NCI-H146 treated with DMSO at 0.1 percent for 48 hours (cell line): ENCODE measurements around the gene ABCA4.

Experiments
- DNase-seq: peaks from one replicate; lab custom pipeline; 2025; ENCODE audit not compliant: unreplicated experiment; lab: John Stamatoyannopoulos, UW

ABCA4 gene

GRCh38 chr1:94029130-94029993, 91.6 kb downstream of the ABCA4 start:
- DNase-seq: no peak

GRCh38 chr1:94027721-94028515, 93.0 kb downstream of the ABCA4 start:
- no peak for DNase-seq

- no peak for DNase-seq
These were observed 94.1 kb downstream of the ABCA4 start for GRCh38 chr1:94026619-94027380.

DNA sequence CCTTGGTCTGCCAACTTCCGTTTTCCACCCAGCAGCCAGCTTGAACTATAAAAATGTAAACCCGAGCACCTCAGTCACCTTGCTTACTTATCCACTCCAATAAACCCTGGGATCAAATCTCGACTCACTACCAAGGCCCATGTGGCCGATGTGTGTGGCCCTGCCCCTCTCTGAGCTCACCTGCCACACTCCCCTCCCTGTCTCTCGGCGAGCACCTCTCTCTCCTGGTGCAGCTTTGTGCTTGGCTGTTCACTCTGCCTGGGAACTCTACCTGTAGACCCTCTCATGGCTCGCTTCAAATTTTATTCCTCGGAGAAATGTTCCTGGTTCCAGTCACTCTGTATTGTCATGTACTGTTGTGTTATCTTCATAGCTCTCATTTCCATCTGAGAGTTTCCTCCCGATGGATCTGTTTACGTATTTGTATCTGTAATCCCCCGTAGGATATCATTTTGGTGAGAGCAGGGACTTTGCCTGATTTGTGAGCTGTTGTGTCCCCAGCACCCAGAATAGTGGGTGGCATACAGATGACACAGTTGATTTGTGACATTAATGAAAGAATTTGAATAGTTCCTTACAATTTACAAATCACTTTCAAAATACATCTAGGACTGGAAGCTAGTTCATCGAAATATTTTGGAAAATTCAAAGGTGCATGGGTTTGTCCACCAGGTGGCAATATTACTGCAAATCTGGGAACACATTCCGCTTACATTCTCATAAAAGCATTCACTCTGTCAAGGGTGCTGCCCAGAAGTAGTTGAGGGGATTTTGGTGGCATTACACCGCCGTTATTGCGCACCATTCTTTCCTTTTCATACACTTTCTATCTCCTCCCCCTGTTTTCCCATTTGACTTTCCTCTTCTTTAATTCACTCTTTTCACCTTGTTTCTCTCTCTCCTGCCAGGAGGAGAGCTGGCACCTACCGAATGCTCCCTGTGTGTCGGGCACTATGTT, 95.3 kb downstream of the ABCA4 start:
- DNase-seq: peak; percentile 6

- DNase-seq: no peak
These were observed 96.7 kb downstream of the ABCA4 start for GRCh38 chr1:94024104-94024792.

GRCh38 chr1:94022471-94023189, 98.3 kb downstream of the ABCA4 start:
- DNase-seq: no peak

DNA sequence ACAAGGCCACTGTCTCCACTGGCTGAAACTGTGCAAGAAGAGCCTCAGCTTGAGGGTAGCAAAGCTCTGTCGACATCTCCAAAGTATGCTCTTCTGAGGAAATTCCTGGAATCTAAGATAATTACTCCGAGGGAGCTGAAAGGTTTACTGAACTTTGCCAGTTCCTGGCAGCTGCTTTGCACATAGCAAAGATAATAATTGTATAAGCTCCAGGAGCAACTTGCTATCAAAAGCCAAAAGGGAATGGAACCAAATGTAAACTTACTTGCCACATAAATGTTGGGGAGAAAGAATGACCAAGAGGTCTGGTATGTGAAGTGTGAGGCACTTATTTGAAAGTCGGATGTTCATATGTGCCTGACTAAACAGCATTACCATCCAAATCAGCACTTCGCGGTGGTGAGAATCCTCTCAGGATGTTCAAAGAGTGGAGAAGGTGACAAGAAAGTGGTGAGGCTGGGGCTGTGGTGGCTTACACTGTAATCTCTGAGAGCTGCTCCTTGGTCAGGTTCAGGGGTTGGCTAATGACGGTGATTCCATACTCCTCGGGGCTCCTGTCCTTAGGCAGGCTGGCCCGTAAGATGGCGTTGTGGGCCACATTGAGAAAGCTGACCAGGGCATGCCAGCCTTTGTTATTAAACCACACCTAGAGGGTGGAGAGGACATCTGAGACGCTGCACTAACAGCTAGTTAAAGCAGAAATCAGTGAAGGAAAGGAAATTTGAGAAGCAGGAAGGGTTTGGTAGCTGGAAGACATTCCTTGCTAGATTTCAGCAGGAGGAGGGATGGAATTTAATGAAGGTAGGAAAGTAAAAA, 100.0 kb downstream of the ABCA4 start:
- no peak for DNase-seq

- DNase-seq: no peak
These were observed 101.6 kb downstream of the ABCA4 start for GRCh38 chr1:94019327-94019726.

GRCh38 chr1:94017155-94017829, 103.7 kb downstream of the ABCA4 start:
- no peak for DNase-seq

DNA sequence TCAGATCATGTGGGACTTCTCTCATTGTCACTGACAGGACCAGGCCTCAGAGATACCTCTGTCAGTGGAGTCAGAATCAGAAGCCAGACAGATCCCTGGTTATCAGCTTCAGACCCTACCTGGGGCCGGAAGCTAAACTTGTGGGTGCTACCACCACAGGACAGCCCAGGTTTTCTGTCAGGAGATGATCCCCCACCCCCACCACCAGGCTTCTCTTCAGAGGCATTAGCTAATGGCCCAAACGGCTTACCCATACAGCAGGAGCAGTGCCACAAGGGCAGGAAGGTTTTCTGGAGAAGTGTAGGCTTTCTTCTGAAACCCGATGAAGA, 105.5 kb downstream of the ABCA4 start:
- no peak for DNase-seq

DNA sequence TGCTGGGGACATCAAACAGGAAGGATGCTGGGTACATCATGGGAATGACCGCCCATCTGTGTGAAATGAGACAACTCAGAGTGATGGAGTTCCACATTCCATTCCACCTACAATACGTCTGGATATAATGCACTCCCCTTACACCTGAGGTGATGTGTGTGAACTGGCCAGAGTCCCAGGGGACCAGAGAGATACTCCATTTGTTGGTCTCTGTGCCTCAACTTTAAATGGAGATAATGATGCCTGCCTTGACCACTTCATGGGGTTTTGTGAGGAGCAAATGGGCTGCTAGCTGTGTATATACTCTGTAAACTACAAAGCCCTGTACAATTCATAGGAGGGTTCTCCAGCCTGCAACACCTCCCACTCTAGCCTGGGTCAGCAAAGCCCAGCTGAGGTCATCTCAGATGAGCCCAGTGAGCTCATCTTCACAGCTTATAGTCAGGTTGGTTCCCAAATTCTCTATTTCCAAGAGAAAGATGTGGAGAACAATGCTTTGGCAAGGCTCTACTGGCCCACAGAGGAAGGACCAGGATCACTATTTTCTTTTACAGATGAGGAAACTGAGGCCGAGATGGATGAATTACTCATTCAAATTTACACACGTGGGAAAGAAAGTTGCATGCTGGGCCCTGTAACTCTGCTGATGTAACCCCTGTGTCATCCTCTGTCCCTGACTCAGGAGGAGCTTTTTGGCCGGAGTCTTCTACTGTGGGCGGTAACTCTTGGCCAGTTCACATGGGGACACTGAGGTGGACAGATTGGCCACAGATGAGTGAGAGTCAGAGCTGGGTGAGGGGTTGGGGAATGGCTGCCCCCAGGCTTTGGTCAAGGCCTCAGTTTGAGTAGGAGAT, 106.1 kb downstream of the ABCA4 start:
- no peak for DNase-seq

DNA sequence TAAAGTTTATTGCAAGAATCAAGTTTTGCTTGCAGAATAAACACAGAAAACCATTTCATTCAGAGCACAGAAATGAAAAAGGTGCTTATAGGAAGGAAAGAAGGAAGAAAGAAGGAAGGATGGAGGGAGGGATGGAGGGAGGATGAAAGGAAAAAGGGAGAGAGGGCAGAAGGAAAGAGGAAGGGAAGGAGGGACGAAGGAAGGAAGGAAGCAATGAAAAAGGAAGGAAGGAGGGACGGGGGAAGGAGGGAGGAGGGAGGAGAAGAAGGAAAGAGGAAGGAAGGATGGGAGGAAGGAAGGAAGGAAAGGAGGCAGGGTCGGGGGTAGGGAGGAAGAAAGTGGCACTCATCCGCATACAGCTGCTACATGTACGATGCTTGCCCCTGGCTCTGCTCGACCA, 106.9 kb downstream of the ABCA4 start:
- DNase-seq: no peak

GRCh38 chr1:94013367-94013878, 107.5 kb downstream of the ABCA4 start:
- no peak for DNase-seq

- no peak for DNase-seq
These were observed 108.1 kb downstream of the ABCA4 start for GRCh38 chr1:94012708-94013366.

DNA sequence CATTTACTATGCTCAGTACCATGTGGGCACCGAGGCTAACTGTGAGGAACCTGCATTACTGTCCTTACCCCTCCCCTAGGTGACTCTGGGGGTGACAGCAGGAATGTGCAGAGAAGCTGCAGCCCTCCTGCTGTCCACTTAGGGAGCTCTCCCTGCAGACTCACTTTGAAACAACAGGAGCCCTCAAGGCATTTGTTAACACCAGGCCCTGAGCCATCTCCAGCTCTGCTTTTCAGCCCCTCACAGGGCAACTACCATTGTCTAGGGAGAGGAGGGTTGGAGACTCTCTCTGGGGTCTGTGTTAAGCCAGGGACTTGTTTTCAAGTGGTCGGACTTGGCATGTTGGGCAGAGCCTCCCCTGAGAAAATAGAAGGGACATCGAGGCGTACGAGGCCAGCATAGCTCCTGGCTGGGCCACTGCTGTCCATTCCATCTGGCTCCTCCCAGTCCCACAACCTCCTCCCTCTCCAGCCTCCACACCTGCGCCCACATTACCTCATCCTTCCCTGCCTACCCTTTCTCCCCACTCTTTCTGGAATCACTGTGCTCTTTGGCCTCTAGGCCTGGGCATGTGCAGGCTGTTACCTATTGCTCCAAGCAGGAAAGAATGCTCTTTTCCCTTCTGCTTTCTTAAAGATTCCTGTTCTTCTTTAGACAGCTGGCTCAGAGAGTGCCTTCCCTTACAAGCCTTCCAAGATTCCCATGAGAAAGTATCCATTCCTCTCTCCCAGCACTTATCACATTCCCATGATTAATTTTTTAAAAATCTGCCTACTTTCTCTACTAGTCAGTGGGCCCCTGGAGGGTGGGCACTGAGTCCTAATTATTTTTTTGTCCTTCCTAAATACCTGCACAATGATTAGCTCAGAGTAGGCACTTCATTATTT, 109.0 kb downstream of the ABCA4 start:
- no peak for DNase-seq
